Mammary microvascular endothelial cell (primary cell): Measurements from ENCODE around the gene DDR1. TPM values are rescaled to one million over a fixed set of nuclear protein-coding genes. Genes with fewer than 3 reads are reported as not detected.

Experiments
- total RNA-seq: library from RNA; depleted of rRNA; stranded (reverse); fragments of >200 nt; gene quantifications from 2 replicates; pipeline ENCODE4 v1.2.3, GENCODE V29; 2015

Gene DDR1
- total RNA-seq, result 3.7 and 6.3 TPM in 2 replicates

GRCh38 chr6:30883685-30884520, at the start of gene DDR1:
DDR1 (plus strand) TSS chr6:30884519; CDS start chr6:30888730, 4,211 bp downstream.

GRCh38 chr6:30907758-30908591, 23.7 kb downstream of the DDR1 start, which contains the start of gene GTF2H4:
GTF2H4 (plus strand) TSS chr6:30908207.

GRCh38 chr6:30914076-30914853, 29.9 kb downstream of the DDR1 start, which contains the start of gene VARS2:
VARS2 (plus strand) TSS chr6:30914238; CDS start chr6:30914837, 599 bp downstream.

GRCh38 chr6:30931969-30932645, 47.8 kb downstream of the DDR1 start, which contains the start of gene SFTA2:
SFTA2 (minus strand) TSS chr6:30932170; CDS start chr6:30932096, 74 bp downstream.

GRCh38 chr6:30940361-30940986, 56.2 kb downstream of the DDR1 start, which contains the start of gene MUCL3:
MUCL3 (plus strand) TSS chr6:30940973; CDS start chr6:30941000, 27 bp downstream.

Other genes with a start within 250 kb of the DDR1 start
- 7.7 and 8.0 TPM in 2 replicates for gene C6orf136, start 237.4 kb upstream of the DDR1 start, total RNA-seq
- gene DHX16, start 211.5 kb upstream of the DDR1 start, total RNA-seq, result 31.8 and 36.3 TPM in 2 replicates
- gene PPP1R18, start 197.9 kb upstream of the DDR1 start, total RNA-seq, result 78.3 and 93.0 TPM in 2 replicates
- 18.4 and 18.5 TPM in 2 replicates for gene NRM, start 193.5 kb upstream of the DDR1 start, total RNA-seq
- 12.4 and 12.5 TPM in 2 replicates for gene MDC1, start 167.2 kb upstream of the DDR1 start, total RNA-seq
- 1,014 and 1,183 TPM in 2 replicates for gene TUBB, start 164.2 kb upstream of the DDR1 start, total RNA-seq
- gene FLOT1, start 141.8 kb upstream of the DDR1 start, total RNA-seq, result 138 and 156 TPM in 2 replicates
- 72.1 and 91.5 TPM in 2 replicates for gene IER3, start 140.0 kb upstream of the DDR1 start, total RNA-seq
- gene GTF2H4, start 23.7 kb downstream of the DDR1 start, total RNA-seq, result 13.0 and 16.6 TPM in 2 replicates
- gene VARS2, start 29.7 kb downstream of the DDR1 start, total RNA-seq, result 19.5 and 23.0 TPM in 2 replicates
- gene SFTA2, start 47.7 kb downstream of the DDR1 start, total RNA-seq, result not detected in 2 replicates
- 0.07 TPM in 1 of 2 replicates, not detected in the other for gene MUCL3, start 56.5 kb downstream of the DDR1 start, total RNA-seq
- gene MUC21, start 99.2 kb downstream of the DDR1 start, total RNA-seq, result not detected in 2 replicates
- gene MUC22, start 126.0 kb downstream of the DDR1 start, total RNA-seq, result not detected in 2 replicates
- gene C6orf15, start 228.1 kb downstream of the DDR1 start, total RNA-seq, result not detected in 2 replicates
- 2.1 and 2.7 TPM in 2 replicates for gene PSORS1C1, start 230.3 kb downstream of the DDR1 start, total RNA-seq
- gene CDSN, start 235.9 kb downstream of the DDR1 start, total RNA-seq, result not detected in 2 replicates